ENCODE measurements around the gene COQ10B.
"Not testable (repeated sequence)": the region's sequence is repeated elsewhere in the genome, so short reads cannot be mapped to it uniquely, and the experiment has no call there.

COQ10B gene

GRCh38 chr2:197425550-197425949 is 27.8 kb upstream of the COQ10B start:
- H3K4me3 ChIP-seq (ENCODE audit: low read depth, low read length) = no peak overlapping the region
- no peak for TF ChIP-seq CTCF (IDR thresholded peaks at IDR 0.05; ENCODE audit: borderline replicate concordance, insufficient read depth, low read depth, low read length)

GRCh38 chr2:197426723-197427603 is 26.4 kb upstream of the COQ10B start:
- no peak overlapping the region for H3K4me3 ChIP-seq (ENCODE audit: low read depth, low read length)
- no peak for TF ChIP-seq CTCF (IDR thresholded peaks at IDR 0.05; ENCODE audit: borderline replicate concordance, insufficient read depth, low read depth, low read length)

- no peak overlapping the region for H3K4me3 ChIP-seq (ENCODE audit: low read depth, low read length)
- TF ChIP-seq CTCF (IDR thresholded peaks at IDR 0.05; ENCODE audit: borderline replicate concordance, insufficient read depth, low read depth, low read length) = no peak
Measured at GRCh38 chr2:197427986-197428385, 25.4 kb upstream of the COQ10B start.

GRCh38 chr2:197431858-197432257 is 21.5 kb upstream of the COQ10B start:
- TF ChIP-seq CTCF (IDR thresholded peaks at IDR 0.05; ENCODE audit: borderline replicate concordance, insufficient read depth, low read depth, low read length) = no peak
- no peak overlapping the region for H3K4me3 ChIP-seq (ENCODE audit: low read depth, low read length)

GRCh38 chr2:197432527-197432926 is 20.8 kb upstream of the COQ10B start:
- not testable (repeated sequence) for H3K4me3 ChIP-seq (ENCODE audit: low read depth, low read length)

- H3K4me3 ChIP-seq (ENCODE audit: low read depth, low read length) = peak overlapping the region; percentile 88
- no peak for TF ChIP-seq CTCF (IDR thresholded peaks at IDR 0.05; ENCODE audit: borderline replicate concordance, insufficient read depth, low read depth, low read length)
Measured at GRCh38 chr2:197433780-197434438, 19.4 kb upstream of the COQ10B start.

GRCh38 chr2:197434541-197435513 is 18.5 kb upstream of the COQ10B start, which contains the start of gene SF3B1:
Gene SF3B1, minus strand, starts transcription at chr2:197435028. Its CDS starts 29 bp downstream, at chr2:197434999.
- peak within 1 kb of the TSS; percentile 88 for H3K4me3 ChIP-seq (ENCODE audit: low read depth, low read length)
- TF ChIP-seq CTCF (IDR thresholded peaks at IDR 0.05; ENCODE audit: borderline replicate concordance, insufficient read depth, low read depth, low read length) = no peak

Measured in GM12875 (cell line).